ENCODE measurements around the gene FOXO1. TPM values are rescaled to one million over a fixed set of nuclear protein-coding genes. Genes with fewer than 3 reads are reported as not detected.

Gene FOXO1
- total and polyA plus RNA-seq, 2 of the 13 experiments (the other 11 are each of a cell fraction or from before 2014, with no cell fraction given): 8.1 to 13.1 TPM

DNA sequence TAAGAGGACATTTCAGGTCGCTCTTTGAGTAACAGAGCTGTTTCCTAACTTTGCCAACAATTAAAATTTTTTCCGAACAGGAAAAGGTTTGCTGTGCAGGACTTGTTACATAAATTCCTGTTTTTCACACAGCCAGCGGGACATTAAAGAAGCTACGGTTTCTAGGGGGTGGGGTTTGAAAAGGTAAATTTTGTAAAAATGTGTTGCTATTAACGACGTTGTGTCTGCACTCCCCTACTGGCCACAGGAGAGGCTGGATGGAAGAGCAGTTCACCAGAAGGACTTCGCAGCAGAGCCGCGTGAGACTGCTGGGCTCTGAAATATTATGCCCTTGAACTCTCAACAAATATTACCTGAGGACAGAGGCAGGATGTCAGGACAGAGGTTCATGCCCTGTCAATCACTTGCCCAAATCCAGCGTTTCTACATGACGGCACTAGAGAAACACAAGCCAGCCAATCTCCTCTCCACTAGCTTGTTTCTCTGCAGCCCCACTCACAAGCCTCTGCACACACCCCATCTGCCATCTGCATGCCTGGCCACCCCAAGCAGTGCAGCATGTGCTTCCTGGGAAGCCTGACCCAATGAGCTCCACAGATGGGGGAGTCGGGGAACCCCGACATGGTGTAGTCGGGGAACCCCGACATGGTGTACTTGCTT, 102.0 kb downstream of the FOXO1 start (continued):
- no peak for TF ChIP-seq ZNF550 (CRISPR knock-in tag; IDR thresholded peaks at IDR 0.05; ENCODE audit: borderline replicate concordance)
- TF ChIP-seq FOXA1 (IDR thresholded peaks at IDR 0.05): no peak
- TF ChIP-seq FOXA1 (CRISPR knock-in tag; IDR thresholded peaks at IDR 0.05): no peak; the same call in 1 of the 2 replicates
- no peak for TF ChIP-seq ZNF282 (IDR thresholded peaks at IDR 0.05; ENCODE audit: partially characterized antibody)
- TF ChIP-seq, protein P1, sequence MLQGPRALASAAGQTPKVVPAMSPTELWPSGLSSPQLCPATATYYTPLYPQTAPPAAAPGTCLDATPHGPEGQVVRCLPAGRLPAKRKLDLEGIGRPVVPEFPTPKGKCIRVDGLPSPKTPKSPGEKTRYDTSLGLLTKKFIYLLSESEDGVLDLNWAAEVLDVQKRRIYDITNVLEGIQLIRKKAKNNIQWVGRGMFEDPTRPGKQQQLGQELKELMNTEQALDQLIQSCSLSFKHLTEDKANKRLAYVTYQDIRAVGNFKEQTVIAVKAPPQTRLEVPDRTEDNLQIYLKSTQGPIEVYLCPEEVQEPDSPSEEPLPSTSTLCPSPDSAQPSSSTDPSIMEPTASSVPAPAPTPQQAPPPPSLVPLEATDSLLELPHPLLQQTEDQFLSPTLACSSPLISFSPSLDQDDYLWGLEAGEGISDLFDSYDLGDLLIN (CRISPR knock-in tag; IDR thresholded peaks at IDR 0.05; ENCODE audit: borderline replicate concordance): no peak
- no peak for TF ChIP-seq ZNF34 (CRISPR knock-in tag; IDR thresholded peaks at IDR 0.05; ENCODE audit: borderline replicate concordance)
- TF ChIP-seq SALL1 (CRISPR knock-in tag; IDR thresholded peaks at IDR 0.05): peak; percentile 100
- TF ChIP-seq FIP1L1 (IDR thresholded peaks at IDR 0.05; ENCODE audit: borderline replicate concordance, insufficient read depth, low read depth, low read length): no peak
- TF ChIP-seq, protein P2, sequence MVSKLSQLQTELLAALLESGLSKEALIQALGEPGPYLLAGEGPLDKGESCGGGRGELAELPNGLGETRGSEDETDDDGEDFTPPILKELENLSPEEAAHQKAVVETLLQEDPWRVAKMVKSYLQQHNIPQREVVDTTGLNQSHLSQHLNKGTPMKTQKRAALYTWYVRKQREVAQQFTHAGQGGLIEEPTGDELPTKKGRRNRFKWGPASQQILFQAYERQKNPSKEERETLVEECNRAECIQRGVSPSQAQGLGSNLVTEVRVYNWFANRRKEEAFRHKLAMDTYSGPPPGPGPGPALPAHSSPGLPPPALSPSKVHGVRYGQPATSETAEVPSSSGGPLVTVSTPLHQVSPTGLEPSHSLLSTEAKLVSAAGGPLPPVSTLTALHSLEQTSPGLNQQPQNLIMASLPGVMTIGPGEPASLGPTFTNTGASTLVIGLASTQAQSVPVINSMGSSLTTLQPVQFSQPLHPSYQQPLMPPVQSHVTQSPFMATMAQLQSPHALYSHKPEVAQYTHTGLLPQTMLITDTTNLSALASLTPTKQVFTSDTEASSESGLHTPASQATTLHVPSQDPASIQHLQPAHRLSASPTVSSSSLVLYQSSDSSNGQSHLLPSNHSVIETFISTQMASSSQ (IDR thresholded peaks at IDR 0.05; ENCODE audit: low read depth): no peak
- TF ChIP-seq, protein P2 (CRISPR knock-in tag; IDR thresholded peaks at IDR 0.05; ENCODE audit: borderline replicate concordance): peak; percentile 62; the same call in 1 of the 2 replicates
- peak; percentile 71 for TF ChIP-seq LCORL (IDR thresholded peaks at IDR 0.05)
- peak; percentile 94 for TF ChIP-seq LCORL (CRISPR knock-in tag; IDR thresholded peaks at IDR 0.05)
- TF ChIP-seq ZSCAN5A (CRISPR knock-in tag; IDR thresholded peaks at IDR 0.05; ENCODE audit: borderline replicate concordance): no peak
- TF ChIP-seq GZF1 (CRISPR knock-in tag; IDR thresholded peaks at IDR 0.05): no peak
- TF ChIP-seq ZNF782 (CRISPR knock-in tag; IDR thresholded peaks at IDR 0.05; ENCODE audit: borderline replicate concordance): no peak
- TF ChIP-seq, protein P3, sequence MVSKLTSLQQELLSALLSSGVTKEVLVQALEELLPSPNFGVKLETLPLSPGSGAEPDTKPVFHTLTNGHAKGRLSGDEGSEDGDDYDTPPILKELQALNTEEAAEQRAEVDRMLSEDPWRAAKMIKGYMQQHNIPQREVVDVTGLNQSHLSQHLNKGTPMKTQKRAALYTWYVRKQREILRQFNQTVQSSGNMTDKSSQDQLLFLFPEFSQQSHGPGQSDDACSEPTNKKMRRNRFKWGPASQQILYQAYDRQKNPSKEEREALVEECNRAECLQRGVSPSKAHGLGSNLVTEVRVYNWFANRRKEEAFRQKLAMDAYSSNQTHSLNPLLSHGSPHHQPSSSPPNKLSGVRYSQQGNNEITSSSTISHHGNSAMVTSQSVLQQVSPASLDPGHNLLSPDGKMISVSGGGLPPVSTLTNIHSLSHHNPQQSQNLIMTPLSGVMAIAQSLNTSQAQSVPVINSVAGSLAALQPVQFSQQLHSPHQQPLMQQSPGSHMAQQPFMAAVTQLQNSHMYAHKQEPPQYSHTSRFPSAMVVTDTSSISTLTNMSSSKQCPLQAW (CRISPR knock-in tag; IDR thresholded peaks at IDR 0.05): no peak
- TF ChIP-seq ZNF484 (CRISPR knock-in tag; IDR thresholded peaks at IDR 0.05; ENCODE audit: borderline replicate concordance, low read depth): no peak
- TF ChIP-seq, protein P4, sequence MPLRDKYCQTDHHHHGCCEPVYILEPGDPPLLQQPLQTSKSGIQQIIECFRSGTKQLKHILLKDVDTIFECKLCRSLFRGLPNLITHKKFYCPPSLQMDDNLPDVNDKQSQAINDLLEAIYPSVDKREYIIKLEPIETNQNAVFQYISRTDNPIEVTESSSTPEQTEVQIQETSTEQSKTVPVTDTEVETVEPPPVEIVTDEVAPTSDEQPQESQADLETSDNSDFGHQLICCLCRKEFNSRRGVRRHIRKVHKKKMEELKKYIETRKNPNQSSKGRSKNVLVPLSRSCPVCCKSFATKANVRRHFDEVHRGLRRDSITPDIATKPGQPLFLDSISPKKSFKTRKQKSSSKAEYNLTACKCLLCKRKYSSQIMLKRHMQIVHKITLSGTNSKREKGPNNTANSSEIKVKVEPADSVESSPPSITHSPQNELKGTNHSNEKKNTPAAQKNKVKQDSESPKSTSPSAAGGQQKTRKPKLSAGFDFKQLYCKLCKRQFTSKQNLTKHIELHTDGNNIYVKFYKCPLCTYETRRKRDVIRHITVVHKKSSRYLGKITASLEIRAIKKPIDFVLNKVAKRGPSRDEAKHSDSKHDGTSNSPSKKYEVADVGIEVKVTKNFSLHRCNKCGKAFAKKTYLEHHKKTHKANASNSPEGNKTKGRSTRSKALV (CRISPR knock-in tag; IDR thresholded peaks at IDR 0.05): no peak
- TF ChIP-seq CHCHD3 (CRISPR knock-in tag; IDR thresholded peaks at IDR 0.05): no peak
- TF ChIP-seq ZNF546 (CRISPR knock-in tag; conservative IDR thresholded peaks at IDR 0.05): 0 out of 2 replicates have a peak, but pooled peaks have one; percentile 34
